Mesothelial cell of epicardium (in vitro differentiated cells): ENCODE data around the gene TSPAN2. TPM values are rescaled to one million over a fixed set of nuclear protein-coding genes. Genes with fewer than 3 reads are reported as not detected.

Source experiments
- DNase-seq, 2 experiments: peaks; one replicate each; pipeline ENCODE4 v3.0.0; 2021; ENCODE audit warnings: low spot score in 2 of 2; ENCODE audit not compliant: unreplicated experiment in 2 of 2
- H3K27ac Mint-ChIP-seq: 2 replicates; pipeline ENCODE4 v1.8.0; 2021; ENCODE audit warnings: mixed read lengths
- H3K27me3 Mint-ChIP-seq: 2 replicates; pipeline ENCODE4 v1.8.0; 2021; ENCODE audit warnings: low read depth, mixed read lengths
- H3K36me3 Mint-ChIP-seq: 2 replicates; pipeline ENCODE4 v1.8.0; 2021; ENCODE audit warnings: mixed read lengths
- H3K4me1 Mint-ChIP-seq: 2 replicates; pipeline ENCODE4 v1.8.0; 2021; ENCODE audit warnings: mixed read lengths
- H3K4me3 Mint-ChIP-seq: 2 replicates; pipeline ENCODE4 v1.8.0; 2021; ENCODE audit warnings: mild to moderate bottlenecking, moderate library complexity, mixed read lengths
- H3K9me3 Mint-ChIP-seq: 2 replicates; pipeline ENCODE4 v1.8.0; 2021; ENCODE audit warnings: mixed read lengths
- total RNA-seq: library from RNA; stranded (reverse); gene quantifications from 3 replicates; pipeline ENCODE4 v1.2.1, GENCODE V29; 2021
- TF ChIP-seq, protein P1 (sequence below): fragments of 200-600 bp; sonication (generic); IDR thresholded peaks from one replicate; pipeline ENCODE4 v1.5.0; 2021; ENCODE audit warnings: antibody characterized with exemption; ENCODE audit not compliant: unreplicated experiment

Gene TSPAN2
- total RNA-seq, 1 donor from 2014 or later = 12.1 TPM

DNA sequence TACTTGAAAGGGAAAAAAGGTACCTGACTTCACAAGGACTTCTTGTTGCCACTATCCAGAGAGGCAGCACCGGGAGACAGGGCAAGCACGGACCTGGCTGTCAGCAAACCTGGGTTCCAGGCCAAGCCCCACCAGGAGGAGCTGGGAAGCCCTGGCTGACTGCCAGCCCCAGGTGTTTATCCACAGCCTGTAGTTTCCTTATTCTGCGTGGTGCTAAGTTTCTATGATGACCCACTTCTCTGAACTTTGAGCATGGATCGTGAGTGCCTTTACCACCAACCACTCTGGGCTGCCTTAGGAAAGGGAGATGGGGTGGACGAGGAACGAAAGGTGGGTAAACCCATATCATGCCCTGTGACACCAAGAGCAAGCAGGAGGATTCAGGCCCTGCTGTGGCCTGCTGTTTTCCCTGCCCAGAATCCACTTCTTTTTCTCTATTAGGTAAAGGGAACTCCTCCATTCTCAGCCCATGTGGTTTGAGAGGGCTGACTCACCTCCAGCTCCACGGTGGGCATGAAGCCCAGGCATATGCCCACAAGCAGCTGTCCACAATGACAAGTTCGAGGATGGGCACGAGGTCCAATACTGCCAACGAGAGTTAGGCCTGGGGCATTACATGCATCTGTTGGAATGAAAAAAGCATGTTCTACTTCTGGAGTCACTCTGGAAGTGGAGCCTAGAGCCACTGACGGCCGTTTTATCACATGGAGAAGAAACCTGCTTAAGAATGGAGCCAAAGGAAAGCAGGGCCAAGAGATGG, 20.3 kb downstream of the TSPAN2 start:
- TF ChIP-seq, protein P1, sequence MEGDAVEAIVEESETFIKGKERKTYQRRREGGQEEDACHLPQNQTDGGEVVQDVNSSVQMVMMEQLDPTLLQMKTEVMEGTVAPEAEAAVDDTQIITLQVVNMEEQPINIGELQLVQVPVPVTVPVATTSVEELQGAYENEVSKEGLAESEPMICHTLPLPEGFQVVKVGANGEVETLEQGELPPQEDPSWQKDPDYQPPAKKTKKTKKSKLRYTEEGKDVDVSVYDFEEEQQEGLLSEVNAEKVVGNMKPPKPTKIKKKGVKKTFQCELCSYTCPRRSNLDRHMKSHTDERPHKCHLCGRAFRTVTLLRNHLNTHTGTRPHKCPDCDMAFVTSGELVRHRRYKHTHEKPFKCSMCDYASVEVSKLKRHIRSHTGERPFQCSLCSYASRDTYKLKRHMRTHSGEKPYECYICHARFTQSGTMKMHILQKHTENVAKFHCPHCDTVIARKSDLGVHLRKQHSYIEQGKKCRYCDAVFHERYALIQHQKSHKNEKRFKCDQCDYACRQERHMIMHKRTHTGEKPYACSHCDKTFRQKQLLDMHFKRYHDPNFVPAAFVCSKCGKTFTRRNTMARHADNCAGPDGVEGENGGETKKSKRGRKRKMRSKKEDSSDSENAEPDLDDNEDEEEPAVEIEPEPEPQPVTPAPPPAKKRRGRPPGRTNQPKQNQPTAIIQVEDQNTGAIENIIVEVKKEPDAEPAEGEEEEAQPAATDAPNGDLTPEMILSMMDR = no peak
- no peaks in the 10 kb centered on the region for H3K36me3 Mint-ChIP-seq
- peaks cover 64% of the 10 kb centered on the region for H3K4me1 Mint-ChIP-seq
- no peak for DNase-seq
- H3K4me3 Mint-ChIP-seq = no peak overlapping the region
- H3K27ac Mint-ChIP-seq = peak overlapping the region; percentile 89
- H3K9me3 Mint-ChIP-seq = peaks cover 8% of the 10 kb centered on the region
- H3K27me3 Mint-ChIP-seq = peaks cover 4% of the 10 kb centered on the region

DNA sequence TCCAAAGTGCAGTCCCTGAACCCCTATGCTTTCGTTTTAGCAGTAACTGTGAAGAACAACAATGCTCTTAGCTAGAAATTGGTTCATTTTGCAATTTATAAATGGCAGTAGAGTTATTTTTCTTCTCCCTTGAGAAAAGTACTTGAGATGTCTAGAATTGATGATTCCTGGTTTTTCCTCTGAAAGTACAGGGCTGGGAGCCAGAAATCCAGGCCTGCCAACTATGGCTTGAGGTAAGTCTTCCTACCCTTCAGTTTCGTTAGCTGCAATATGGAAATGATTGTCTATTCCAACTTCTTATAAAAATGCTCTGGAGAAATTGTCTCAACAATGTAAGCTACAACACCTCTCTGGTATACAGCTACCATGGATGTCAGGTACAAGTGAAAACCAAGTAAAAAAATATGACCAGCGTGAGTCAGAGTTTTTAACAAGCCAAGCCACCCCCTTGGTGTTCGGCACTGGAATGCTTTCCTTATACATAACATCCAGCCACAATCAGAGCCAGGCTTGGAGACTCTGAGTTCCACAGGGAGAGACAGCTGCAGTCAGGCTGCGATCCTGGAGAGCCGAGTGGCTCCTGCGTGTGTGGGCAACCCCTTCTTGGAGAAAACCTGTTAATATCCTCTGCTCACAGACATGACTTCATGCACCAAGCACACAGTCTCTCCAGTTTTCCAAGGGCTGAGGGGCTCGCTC, 22.0 kb downstream of the TSPAN2 start:
- DNase-seq = no peak
- H3K27me3 Mint-ChIP-seq = no peaks in the 10 kb centered on the region
- H3K9me3 Mint-ChIP-seq = peaks cover 8% of the 10 kb centered on the region
- H3K4me3 Mint-ChIP-seq = no peak overlapping the region
- peaks cover 62% of the 10 kb centered on the region for H3K4me1 Mint-ChIP-seq
- TF ChIP-seq, protein P1 = no peak
- no peaks in the 10 kb centered on the region for H3K36me3 Mint-ChIP-seq
- H3K27ac Mint-ChIP-seq = no peak overlapping the region

DNA sequence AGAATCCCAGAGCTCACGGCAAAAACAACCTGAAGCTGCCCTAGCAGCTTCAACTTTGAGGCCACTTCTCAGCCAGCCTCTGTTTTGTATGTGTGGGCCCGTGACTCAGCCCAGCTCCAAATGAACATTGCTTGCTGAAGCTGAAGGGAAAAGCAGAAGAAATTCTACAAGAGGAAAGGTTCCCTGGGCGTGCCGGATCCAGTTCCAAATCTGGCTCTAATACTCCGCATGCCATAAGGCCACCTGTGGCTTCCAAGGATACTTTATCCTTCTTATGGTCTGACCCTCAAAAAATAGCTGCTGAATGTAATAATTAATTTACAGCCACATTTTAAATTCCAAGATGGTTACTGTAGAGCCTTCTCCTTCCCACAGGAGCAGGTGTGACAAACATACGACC, 24.3 kb downstream of the TSPAN2 start:
- no peak for DNase-seq
- Mint-ChIP-seq H3K9me3 (peaks cover 8% of the 10 kb centered on the region), H3K27me3 (no peaks in the 10 kb centered on the region), H3K36me3 (no peaks in the 10 kb centered on the region), H3K4me1 (peaks cover 44% of the 10 kb centered on the region), H3K27ac (no peak overlapping the region), H3K4me3 (no peak overlapping the region)
- TF ChIP-seq, protein P1 = no peak

DNA sequence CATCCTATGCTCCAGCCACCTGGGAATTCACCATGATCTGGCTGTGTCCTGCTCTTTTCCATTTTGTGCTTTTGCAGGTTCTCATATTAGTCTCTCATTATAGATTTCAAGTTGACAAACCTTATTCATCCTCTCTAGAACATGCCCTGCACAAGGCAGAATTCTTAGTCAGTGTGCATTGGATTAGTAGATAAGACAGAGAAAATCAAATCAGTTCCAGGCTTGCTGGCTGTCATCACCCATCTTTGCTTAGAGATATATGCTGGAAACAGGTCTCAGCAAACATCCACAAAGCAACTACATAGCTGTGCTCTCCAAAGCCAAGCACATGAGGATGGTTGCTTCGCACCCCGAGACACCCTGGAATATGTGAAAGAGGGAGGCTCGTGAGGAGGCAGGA, 24.8 kb downstream of the TSPAN2 start:
- Mint-ChIP-seq H3K36me3 (no peaks in the 10 kb centered on the region), H3K4me1 (peaks cover 38% of the 10 kb centered on the region), H3K27ac (no peak overlapping the region), H3K27me3 (no peaks in the 10 kb centered on the region), H3K9me3 (peaks cover 8% of the 10 kb centered on the region), H3K4me3 (no peak overlapping the region)
- TF ChIP-seq, protein P1 = no peak
- DNase-seq = no peak

DNA sequence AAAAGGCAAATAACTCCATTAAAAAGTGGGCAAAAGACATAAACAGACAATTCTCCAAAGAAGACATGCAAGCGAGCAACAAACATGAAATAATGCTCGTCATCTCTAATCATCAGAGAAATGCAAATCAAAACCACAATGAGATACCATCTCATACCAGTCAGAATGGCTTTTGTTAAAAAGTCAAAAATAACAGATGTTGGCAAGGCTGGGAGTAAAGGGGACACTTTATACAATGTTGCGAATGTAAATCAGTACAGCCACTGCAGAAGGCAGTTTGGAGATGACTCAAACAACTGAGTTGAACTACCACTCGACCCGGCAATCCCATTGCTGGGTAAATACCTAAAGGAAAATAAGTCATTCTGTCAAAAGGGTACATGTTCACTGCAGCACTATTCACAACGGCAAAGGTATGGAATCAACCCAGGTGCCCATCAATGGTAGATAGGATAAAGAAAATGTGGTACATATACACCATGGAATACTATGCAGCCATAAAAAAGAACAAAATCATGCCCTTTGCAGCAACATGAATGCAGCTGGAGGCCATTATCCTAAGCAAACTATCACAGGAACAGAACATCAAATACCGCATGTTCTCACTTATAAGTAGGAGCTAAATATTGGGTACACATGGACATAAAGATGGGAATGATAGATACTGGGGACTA, 25.9 kb downstream of the TSPAN2 start:
- Mint-ChIP-seq H3K4me1 (peaks cover 30% of the 10 kb centered on the region), H3K9me3 (peaks cover 8% of the 10 kb centered on the region), H3K4me3 (no peak overlapping the region), H3K36me3 (no peaks in the 10 kb centered on the region), H3K27me3 (no peaks in the 10 kb centered on the region), H3K27ac (peak overlapping the region; percentile 90)
- no peak for DNase-seq
- TF ChIP-seq, protein P1 = no peak
